ENCODE data around the gene MB21D2. TPM values are rescaled to one million over a fixed set of nuclear protein-coding genes. Genes with fewer than 3 reads are reported as not detected.

MB21D2 gene
- total RNA-seq, 1 donor from 2014 or later = 14.1 TPM

GRCh38 chr3:192899540-192899982, 18.1 kb downstream of the MB21D2 start:
- peak overlapping the region; percentile 46 for H3K27ac Mint-ChIP-seq
- no peak for DNase-seq (ENCODE audit: extremely low spot score, unreplicated experiment)
- no peak overlapping the region for H3K4me3 Mint-ChIP-seq
- no peaks in the 10 kb centered on the region for H3K9me3 Mint-ChIP-seq
- peaks cover 25% of the 10 kb centered on the region for H3K4me1 Mint-ChIP-seq (ENCODE audit: unreplicated experiment)
- peaks cover 19% of the 10 kb centered on the region for H3K36me3 Mint-ChIP-seq
- H3K27me3 Mint-ChIP-seq = no peaks in the 10 kb centered on the region
- TF ChIP-seq, protein P1, sequence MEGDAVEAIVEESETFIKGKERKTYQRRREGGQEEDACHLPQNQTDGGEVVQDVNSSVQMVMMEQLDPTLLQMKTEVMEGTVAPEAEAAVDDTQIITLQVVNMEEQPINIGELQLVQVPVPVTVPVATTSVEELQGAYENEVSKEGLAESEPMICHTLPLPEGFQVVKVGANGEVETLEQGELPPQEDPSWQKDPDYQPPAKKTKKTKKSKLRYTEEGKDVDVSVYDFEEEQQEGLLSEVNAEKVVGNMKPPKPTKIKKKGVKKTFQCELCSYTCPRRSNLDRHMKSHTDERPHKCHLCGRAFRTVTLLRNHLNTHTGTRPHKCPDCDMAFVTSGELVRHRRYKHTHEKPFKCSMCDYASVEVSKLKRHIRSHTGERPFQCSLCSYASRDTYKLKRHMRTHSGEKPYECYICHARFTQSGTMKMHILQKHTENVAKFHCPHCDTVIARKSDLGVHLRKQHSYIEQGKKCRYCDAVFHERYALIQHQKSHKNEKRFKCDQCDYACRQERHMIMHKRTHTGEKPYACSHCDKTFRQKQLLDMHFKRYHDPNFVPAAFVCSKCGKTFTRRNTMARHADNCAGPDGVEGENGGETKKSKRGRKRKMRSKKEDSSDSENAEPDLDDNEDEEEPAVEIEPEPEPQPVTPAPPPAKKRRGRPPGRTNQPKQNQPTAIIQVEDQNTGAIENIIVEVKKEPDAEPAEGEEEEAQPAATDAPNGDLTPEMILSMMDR (conservative IDR thresholded peaks at IDR 0.05) = no peak

- DNase-seq (ENCODE audit: extremely low spot score, unreplicated experiment) = no peak
- H3K4me3 Mint-ChIP-seq = peak overlapping the region; percentile 27
- no peaks in the 10 kb centered on the region for H3K27me3 Mint-ChIP-seq
- peaks cover 19% of the 10 kb centered on the region for H3K36me3 Mint-ChIP-seq
- H3K27ac Mint-ChIP-seq = peak overlapping the region; percentile 98
- TF ChIP-seq, protein P1 (conservative IDR thresholded peaks at IDR 0.05) = no peak
- peaks cover 34% of the 10 kb centered on the region for H3K4me1 Mint-ChIP-seq (ENCODE audit: unreplicated experiment)
- H3K9me3 Mint-ChIP-seq = no peaks in the 10 kb centered on the region
Observed at GRCh38 chr3:192897005-192897404, 20.7 kb downstream of the MB21D2 start.

GRCh38 chr3:192896208-192896607, 21.4 kb downstream of the MB21D2 start:
- Mint-ChIP-seq H3K36me3 (peaks cover 19% of the 10 kb centered on the region), H3K4me3 (peak overlapping the region; percentile 27), H3K9me3 (no peaks in the 10 kb centered on the region), H3K27ac (peak overlapping the region; percentile 98), H3K27me3 (no peaks in the 10 kb centered on the region), H3K4me1 (ENCODE audit: unreplicated experiment) (peaks cover 34% of the 10 kb centered on the region)
- TF ChIP-seq, protein P1 (conservative IDR thresholded peaks at IDR 0.05) = no peak
- DNase-seq (ENCODE audit: extremely low spot score, unreplicated experiment) = no peak

DNA sequence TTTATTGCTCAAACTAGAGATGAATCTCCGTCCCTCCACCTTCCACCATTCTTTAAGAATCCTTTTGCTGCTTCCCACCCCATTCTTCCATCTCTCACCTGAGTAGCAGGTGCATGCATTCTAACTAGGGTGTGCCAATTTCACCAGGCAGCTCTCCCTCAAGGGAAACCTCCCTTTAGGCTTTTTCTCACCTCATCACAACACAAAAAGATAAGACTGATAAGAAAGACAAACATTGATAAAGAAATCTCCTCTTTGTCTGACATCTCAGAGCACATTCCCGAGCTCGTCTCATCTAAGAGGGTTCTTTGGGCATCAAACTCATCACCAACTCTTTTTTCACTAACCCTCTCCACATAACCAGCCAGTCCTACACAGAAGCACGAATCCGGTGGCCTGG, 23.0 kb downstream of the MB21D2 start:
- TF ChIP-seq, protein P1 (conservative IDR thresholded peaks at IDR 0.05) = no peak
- H3K27ac Mint-ChIP-seq = peak overlapping the region; percentile 98
- H3K4me3 Mint-ChIP-seq = peak overlapping the region; percentile 37
- H3K36me3 Mint-ChIP-seq = peaks cover 18% of the 10 kb centered on the region
- no peaks in the 10 kb centered on the region for H3K27me3 Mint-ChIP-seq
- DNase-seq (ENCODE audit: extremely low spot score, unreplicated experiment) = no peak
- H3K9me3 Mint-ChIP-seq = no peaks in the 10 kb centered on the region
- peaks cover 33% of the 10 kb centered on the region for H3K4me1 Mint-ChIP-seq (ENCODE audit: unreplicated experiment)

GRCh38 chr3:192892981-192893700, 24.5 kb downstream of the MB21D2 start:
- Mint-ChIP-seq H3K27ac (peak overlapping the region; percentile 94), H3K36me3 (peaks cover 8% of the 10 kb centered on the region), H3K4me3 (peak overlapping the region; percentile 60), H3K9me3 (no peaks in the 10 kb centered on the region), H3K27me3 (no peaks in the 10 kb centered on the region), H3K4me1 (ENCODE audit: unreplicated experiment) (peaks cover 37% of the 10 kb centered on the region)
- TF ChIP-seq, protein P1 (conservative IDR thresholded peaks at IDR 0.05) = no peak
- no peak for DNase-seq (ENCODE audit: extremely low spot score, unreplicated experiment)
